HFFc6 (cell line): ENCODE results near the gene GPLD1. TPM values are rescaled to one million over a fixed set of nuclear protein-coding genes. Genes with fewer than 3 reads are reported as not detected.
A peak's percentile ranks its signal among the peaks of the same experiment; 100 is the strongest.

Source experiments
- DNase-seq: peaks from one replicate; pipeline ENCODE4 v3.0.0-alpha.2; 2018
- H3K27ac Mint-ChIP-seq: 2 replicates; pipeline ENCODE4 v1.8.0; 2020; ENCODE audit warnings: mild to moderate bottlenecking, mixed read lengths
- H3K27me3 Mint-ChIP-seq: 2 replicates; pipeline ENCODE4 v1.8.0; 2021; ENCODE audit warnings: mild to moderate bottlenecking, moderate library complexity, mixed read lengths; ENCODE audit not compliant: insufficient read depth
- H3K36me3 Mint-ChIP-seq: 2 replicates; pipeline ENCODE4 v1.8.0; 2021; ENCODE audit warnings: low read depth, mixed read lengths
- H3K4me1 Mint-ChIP-seq: 2 replicates; pipeline ENCODE4 v1.8.0; 2020; ENCODE audit warnings: low read depth, mixed read lengths
- H3K4me3 Mint-ChIP-seq: 2 replicates; pipeline ENCODE4 v1.8.0; 2020; ENCODE audit warnings: mild to moderate bottlenecking, moderate library complexity, mixed read lengths
- H3K9me3 Mint-ChIP-seq: 2 replicates; pipeline ENCODE4 v1.8.0; 2020; ENCODE audit warnings: mild to moderate bottlenecking, mixed read lengths
- total RNA-seq, 6 experiments: library from RNA; stranded (reverse); fragmentation: NEBNext Ultra II Directional; extraction: Animal tissue kit (Norgen Biotek cat#: 25700); gene quantifications; 2 replicates in 1 of 6; 3 replicates in 5 of 6; pipeline ENCODE4 v1.2.3, GENCODE V29; 2021
- TF ChIP-seq, protein P1 (sequence below): fragments of 200-600 bp; sonication (generic); IDR thresholded peaks from 2 replicates; pipeline ENCODE4 v1.5.0; 2021; ENCODE audit warnings: antibody characterized with exemption, mild to moderate bottlenecking

The GPLD1 gene
- total RNA-seq, 6 experiments from 2014 or later: 0.14 to 0.39 (median 0.22) TPM

DNA sequence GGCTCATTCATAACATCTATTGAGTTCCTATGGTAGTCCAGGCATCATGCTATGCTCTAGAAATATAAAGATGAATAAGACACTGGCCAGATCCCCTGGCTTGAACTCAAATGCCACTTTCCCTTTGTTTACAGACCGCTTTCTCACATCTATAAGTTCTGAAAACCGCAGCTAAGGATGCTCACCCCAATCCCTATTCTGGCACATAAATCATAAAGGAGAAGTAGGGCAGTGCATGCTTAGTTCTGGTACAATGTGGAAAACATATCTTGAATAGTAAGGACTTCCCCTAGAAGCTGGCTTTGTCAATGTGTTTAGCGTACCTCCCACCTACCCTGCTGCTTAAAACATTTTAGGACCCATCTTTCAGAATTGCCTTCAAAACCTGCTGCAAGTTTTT is 60.2 kb downstream of the GPLD1 start:
- 0 out of 2 replicates have a peak overlapping the region, but pooled peaks have one; percentile 59 for H3K27ac Mint-ChIP-seq

DNA sequence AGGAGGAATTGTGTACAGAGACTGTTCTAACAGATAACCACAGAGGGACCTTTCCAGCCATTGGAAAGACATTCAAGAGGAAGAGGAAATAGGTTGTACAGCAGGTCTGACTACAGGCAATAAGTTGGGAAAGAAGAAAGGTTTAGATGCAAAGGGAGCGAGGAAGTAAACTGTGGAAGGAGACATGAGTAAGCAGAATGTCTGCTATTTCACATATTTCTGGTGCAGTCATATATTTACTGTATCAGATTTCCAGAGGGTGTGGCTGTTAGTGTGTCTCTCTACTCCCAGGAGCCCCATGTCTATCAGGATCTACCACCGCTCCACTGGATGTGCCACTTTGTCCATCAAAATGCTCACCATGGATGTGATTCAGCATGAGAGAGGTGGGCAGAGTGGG is 60.8 kb downstream of the GPLD1 start:
- no peaks in the 10 kb centered on the region for H3K36me3 Mint-ChIP-seq
- H3K27ac Mint-ChIP-seq: peak overlapping the region; percentile 59
- no peaks in the 10 kb centered on the region for H3K9me3 Mint-ChIP-seq
- peak; percentile 32 for DNase-seq
- no peaks in the 10 kb centered on the region for H3K27me3 Mint-ChIP-seq
- H3K4me3 Mint-ChIP-seq: no peak overlapping the region
- peaks cover 36% of the 10 kb centered on the region for H3K4me1 Mint-ChIP-seq
- TF ChIP-seq, protein P1, sequence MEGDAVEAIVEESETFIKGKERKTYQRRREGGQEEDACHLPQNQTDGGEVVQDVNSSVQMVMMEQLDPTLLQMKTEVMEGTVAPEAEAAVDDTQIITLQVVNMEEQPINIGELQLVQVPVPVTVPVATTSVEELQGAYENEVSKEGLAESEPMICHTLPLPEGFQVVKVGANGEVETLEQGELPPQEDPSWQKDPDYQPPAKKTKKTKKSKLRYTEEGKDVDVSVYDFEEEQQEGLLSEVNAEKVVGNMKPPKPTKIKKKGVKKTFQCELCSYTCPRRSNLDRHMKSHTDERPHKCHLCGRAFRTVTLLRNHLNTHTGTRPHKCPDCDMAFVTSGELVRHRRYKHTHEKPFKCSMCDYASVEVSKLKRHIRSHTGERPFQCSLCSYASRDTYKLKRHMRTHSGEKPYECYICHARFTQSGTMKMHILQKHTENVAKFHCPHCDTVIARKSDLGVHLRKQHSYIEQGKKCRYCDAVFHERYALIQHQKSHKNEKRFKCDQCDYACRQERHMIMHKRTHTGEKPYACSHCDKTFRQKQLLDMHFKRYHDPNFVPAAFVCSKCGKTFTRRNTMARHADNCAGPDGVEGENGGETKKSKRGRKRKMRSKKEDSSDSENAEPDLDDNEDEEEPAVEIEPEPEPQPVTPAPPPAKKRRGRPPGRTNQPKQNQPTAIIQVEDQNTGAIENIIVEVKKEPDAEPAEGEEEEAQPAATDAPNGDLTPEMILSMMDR: no peak

More for the DNA sequence above, 60.2 kb downstream of the GPLD1 start:
- Mint-ChIP-seq H3K36me3 (no peaks in the 10 kb centered on the region), H3K9me3 (no peaks in the 10 kb centered on the region), H3K4me3 (no peak overlapping the region), H3K4me1 (peaks cover 36% of the 10 kb centered on the region), H3K27me3 (no peaks in the 10 kb centered on the region)
- TF ChIP-seq, protein P1: no peak
- DNase-seq: no peak

DNA sequence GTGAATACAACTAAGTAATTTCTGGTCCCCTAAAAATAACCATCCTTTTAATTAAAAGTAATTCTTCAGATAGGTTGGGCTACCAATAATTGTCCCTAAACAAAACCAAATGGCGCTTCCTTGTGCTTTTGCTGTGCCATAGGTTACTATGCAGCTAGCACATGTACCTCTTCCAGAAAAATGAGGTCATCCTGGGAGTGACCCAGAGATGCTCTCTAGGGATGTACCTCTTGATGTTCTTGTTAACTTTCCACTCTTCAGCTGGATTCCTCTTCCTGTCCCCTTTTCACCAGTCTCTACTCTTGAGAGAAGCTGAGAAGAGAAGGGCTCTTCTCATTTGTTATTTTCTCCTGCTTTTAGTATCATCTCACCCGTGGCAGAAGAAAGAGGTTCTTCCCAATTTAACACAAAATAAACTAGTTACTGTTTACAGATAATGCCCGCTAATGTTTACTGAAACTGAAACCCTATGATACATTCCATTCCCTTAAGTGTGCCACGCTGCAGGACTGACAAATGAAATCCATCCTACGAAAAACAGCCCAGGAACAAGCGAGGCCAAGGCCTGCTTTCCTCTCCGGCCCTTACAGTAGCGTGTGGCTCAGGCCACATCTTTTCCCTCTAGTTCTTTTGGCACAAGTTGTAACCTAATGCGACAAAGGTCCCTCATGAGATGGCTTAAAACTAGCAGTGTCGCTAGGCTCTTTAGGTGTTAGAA is 62.5 kb downstream of the GPLD1 start:
- Mint-ChIP-seq H3K27ac (no peak overlapping the region), H3K9me3 (no peaks in the 10 kb centered on the region), H3K4me1 (peaks cover 36% of the 10 kb centered on the region), H3K36me3 (no peaks in the 10 kb centered on the region; the same call in 1 of the 2 replicates), H3K27me3 (no peaks in the 10 kb centered on the region), H3K4me3 (no peak overlapping the region)
- no peak for DNase-seq
- TF ChIP-seq, protein P1: no peak

DNA sequence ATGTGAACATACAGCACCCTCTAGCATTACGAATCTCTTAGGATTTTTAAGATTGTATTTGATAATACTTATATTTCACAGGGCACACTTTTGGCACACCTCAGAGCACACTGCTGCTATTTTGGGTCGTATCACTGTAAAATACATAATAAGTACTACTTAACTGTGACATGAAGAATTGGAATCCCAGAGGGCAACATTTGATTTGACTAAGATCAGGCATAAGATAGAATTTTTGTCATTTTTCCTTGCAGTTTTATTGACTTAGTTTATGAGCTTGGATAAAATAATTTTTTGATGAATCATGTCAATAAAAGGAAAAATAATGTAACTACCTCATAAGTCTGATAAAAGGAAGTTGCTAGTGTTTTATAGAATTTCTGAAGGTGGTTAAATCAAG is 64.3 kb downstream of the GPLD1 start:
- TF ChIP-seq, protein P1: no peak
- no peak for DNase-seq
- H3K4me1 Mint-ChIP-seq: peaks cover 30% of the 10 kb centered on the region
- no peaks in the 10 kb centered on the region; the same call in 1 of the 2 replicates for H3K27me3 Mint-ChIP-seq
- H3K27ac Mint-ChIP-seq: no peak overlapping the region
- peaks cover 7% of the 10 kb centered on the region for H3K36me3 Mint-ChIP-seq
- H3K4me3 Mint-ChIP-seq: no peak overlapping the region
- H3K9me3 Mint-ChIP-seq: no peaks in the 10 kb centered on the region

DNA sequence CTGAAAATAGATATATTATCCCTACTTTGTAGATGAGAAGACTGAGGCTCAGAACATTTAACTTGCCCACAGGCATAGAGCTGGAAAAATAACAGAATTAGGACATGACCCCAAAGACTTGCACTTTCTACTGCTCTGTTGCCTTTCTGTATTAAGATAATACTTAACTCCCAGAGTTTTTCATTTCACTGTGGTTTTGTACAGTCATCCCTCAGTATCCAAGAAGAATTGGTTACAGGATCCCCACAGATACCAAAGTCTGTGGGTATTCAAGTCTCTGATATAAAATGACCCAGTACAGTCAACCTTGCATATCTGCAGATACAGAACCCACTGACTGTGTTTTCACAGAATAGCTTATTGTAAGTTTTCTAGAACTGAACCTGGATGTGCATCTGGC is 69.9 kb downstream of the GPLD1 start:
- Mint-ChIP-seq H3K4me3 (no peak overlapping the region), H3K27ac (no peak overlapping the region), H3K9me3 (no peaks in the 10 kb centered on the region), H3K36me3 (peaks cover 22% of the 10 kb centered on the region), H3K4me1 (no peaks in the 10 kb centered on the region; the same call in 1 of the 2 replicates), H3K27me3 (no peaks in the 10 kb centered on the region; the same call in 1 of the 2 replicates)
- TF ChIP-seq, protein P1: no peak
- no peak for DNase-seq
